HG02678 (cell line): ENCODE results near the gene FBXW4.
"Not testable (repeated sequence)": the region's sequence is repeated elsewhere in the genome, so short reads cannot be mapped to it uniquely, and the experiment has no call there.

Experiments
- ATAC-seq: cut with Tn5 transposase; IDR thresholded peaks from one replicate; pipeline ENCODE4 v1.9.1; 2021; ENCODE audit warnings: mild to moderate bottlenecking, moderate library complexity; ENCODE audit not compliant: unreplicated experiment

The FBXW4 gene

GRCh38 chr10:101656890-101657289, 38.1 kb downstream of the FBXW4 start:
- ATAC-seq, result no peak

- no peak for ATAC-seq
Measured at GRCh38 chr10:101655570-101655969, 39.4 kb downstream of the FBXW4 start.

GRCh38 chr10:101653536-101653935, 41.4 kb downstream of the FBXW4 start:
- ATAC-seq, result no peak

- no peak for ATAC-seq
Measured at GRCh38 chr10:101651336-101651735, 43.6 kb downstream of the FBXW4 start.

GRCh38 chr10:101650863-101651262, 44.1 kb downstream of the FBXW4 start:
- ATAC-seq, result no peak

GRCh38 chr10:101649525-101650085, 45.4 kb downstream of the FBXW4 start:
- ATAC-seq, result no peak

- ATAC-seq, result no peak
Measured at GRCh38 chr10:101647255-101647654, 47.7 kb downstream of the FBXW4 start.

DNA sequence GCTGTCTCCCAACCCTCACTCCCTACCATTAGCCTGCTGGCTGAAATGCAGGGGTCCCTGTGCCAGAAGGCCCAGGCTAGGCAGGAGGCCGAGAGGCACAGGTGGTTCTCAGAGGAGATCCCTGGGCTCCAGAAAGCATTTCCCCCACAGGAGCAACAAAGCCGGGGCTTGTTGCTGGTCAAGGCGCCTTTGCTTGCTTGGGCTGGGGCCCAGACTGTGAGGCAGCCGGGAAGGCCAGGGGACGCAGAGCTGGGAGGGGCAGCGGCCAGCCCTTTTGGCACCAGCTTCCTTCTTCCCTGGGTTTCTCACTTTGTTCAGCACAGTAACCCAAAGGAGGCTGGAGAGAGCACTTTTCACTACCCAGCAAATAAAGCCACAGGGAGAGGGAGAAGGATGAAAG, 48.6 kb downstream of the FBXW4 start:
- no peak for ATAC-seq

GRCh38 chr10:101645659-101646058, 49.3 kb downstream of the FBXW4 start:
- no peak for ATAC-seq

GRCh38 chr10:101644002-101644401, 51.0 kb downstream of the FBXW4 start:
- no peak for ATAC-seq

DNA sequence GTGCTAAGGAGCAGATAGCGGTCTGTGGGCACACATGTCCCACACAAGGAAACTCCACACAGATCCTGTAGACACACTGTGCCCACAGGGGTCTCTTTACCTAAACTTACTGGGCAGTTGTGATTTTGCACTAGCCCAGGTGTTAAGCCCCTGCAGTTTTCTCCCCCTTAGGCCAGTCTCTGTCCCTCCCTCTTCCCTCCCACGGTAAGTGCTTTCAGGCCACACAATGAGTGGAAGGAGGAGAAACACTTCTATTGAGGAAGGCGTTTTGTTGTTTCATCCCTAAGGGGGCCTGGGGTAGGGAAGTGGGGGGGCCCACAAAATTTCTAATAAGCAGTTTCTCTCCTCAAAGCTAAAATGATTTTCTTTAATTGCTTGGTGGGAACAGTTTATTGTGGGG, 51.4 kb downstream of the FBXW4 start:
- no peak for ATAC-seq

- ATAC-seq, result no peak
Measured at GRCh38 chr10:101639141-101639900, 55.6 kb downstream of the FBXW4 start.

DNA sequence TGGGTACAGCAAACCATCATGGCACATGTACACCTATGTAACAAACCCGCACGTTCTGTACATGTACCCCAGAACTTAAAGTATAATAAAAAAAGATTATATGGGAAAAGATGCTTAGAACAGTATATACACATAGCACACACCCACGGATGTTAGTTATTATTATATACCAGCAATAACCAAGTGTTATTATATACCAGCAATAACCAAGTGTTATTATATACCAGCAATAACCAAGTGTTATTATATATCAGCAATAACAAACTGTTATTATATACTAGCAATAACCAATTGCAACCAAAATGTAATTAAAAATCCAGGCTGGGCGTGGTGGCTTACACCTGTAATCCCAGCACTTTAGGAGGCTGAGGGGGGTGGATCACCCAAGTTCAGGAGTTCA, 61.5 kb downstream of the FBXW4 start:
- not testable (repeated sequence) for ATAC-seq

- ATAC-seq, result no peak
Measured at GRCh38 chr10:101631821-101632475, 63.0 kb downstream of the FBXW4 start.

GRCh38 chr10:101630633-101630920, 64.4 kb downstream of the FBXW4 start:
- no peak for ATAC-seq

DNA sequence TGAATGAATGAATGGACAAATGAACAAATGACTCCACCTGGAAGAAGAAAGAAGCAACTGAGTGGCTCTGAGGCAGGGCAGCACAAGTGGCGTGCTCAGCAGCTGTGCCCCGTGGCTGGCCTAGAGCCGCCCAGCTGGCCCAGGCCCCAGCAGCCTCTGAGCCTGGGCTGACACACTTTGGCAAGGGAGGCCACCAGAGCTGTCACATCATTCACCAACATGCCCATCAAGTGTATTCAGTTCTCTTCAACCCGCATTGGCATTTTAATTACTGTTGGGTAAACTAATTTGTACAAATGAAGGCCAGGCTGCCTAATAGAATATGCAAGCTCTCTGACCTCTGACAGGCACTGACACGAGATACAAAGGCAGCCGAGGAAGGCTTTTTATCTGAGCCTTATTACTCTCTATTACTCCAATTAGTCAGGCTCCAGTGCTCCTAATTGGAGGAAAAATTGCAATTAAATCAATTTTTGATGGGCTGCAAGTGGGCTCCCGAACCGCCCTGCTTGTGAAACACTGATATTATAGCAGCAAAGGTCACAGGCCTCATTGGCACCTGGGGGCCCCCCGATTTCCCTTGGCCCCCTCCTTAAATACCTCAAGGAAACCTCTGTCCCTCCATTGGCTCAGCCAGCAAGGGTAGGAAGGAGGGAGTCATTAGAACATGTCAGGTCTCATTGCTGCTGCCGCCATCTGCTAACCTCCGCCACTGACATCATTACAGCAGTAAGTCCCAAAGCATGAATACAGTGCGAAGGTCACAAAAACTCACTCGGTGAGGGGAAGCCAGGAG, 64.9 kb downstream of the FBXW4 start:
- ATAC-seq, result no peak

- no peak for ATAC-seq
Measured at GRCh38 chr10:101625821-101626412, 69.1 kb downstream of the FBXW4 start.

DNA sequence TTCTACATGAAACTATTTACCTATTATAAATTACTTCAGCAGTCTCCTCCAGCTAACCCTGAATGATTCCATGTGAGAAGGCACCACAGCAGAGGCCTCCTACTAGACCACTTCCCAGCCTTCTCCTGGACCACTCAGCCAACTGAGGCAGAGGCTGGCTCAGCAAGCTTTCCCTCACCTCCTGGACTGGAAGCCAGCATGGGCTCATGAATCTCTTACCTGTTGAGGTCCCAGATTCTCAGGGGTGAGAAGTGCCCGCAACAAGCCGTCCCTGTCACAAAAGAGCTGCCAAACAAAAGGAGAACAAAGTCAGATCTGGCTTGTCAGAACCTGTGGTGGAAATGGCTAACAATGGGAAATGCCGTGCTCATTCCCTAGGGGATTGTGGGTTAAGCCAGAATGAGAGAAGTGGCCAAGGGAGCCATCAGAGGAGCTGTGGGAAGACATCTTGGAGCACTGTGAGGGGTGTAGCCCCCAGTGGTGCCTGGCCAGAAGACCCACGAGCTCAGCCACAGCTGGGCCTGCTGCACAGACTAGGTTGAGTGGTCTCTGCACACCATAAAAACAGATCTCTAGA, 70.4 kb downstream of the FBXW4 start:
- ATAC-seq, result no peak

DNA sequence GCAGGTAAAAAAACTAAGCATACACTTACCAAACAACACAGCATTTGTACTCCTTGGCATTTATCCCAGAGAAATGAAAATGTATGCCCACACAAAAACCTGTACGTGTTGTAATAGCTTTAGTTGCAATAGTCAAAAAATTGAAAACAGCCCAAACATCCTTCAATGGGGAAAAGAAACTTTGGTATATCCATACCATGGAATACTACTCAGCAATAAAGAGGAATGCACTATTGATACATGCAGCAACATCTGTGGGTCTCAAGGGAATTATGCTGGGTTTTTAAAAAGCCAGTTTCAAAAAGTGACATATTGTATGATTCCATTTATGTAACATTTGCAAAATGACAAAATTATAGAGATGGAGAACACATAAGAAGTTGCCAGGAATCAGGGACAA, 71.4 kb downstream of the FBXW4 start:
- no peak for ATAC-seq

DNA sequence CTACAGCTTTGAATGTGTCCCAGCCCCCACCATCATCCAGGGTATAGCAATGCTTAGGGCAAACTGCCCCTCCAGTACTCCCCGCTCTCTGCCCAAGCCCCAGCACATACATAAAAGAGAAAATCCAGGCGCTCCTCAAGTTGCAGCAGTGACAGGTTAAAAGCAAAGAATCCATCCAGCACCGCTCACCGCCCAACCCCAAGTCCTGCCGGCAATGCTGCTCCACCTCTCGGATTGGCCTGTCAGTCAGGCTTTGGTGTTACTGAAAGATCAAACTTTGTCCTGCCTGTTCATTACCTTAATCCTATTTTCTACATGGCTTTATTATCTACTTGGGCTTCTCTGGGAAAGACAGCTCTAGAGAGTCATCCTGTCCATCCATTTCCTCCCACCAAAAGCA, 75.0 kb downstream of the FBXW4 start:
- no peak for ATAC-seq

DNA sequence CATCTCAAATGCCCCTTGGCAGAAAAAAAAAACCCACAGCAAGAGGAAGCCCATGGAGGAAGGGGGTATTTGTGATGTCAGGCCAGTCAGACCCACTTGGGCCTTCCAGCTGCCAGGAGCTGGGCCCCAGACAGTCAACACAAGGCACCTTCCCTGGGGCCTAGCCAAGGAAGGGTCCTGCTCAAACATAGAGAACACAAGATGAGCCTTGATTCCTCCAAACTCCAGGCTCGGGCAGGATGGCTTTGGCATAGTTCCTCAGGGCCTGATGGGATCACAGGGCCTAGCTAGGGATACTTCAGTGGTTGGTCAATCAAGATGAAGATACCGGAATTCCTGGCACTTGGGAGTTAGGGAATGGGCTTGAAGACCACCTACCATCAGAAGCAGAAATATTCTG, 76.1 kb downstream of the FBXW4 start:
- no peak for ATAC-seq
